ENCODE data around the gene GXYLT2.

DNA sequence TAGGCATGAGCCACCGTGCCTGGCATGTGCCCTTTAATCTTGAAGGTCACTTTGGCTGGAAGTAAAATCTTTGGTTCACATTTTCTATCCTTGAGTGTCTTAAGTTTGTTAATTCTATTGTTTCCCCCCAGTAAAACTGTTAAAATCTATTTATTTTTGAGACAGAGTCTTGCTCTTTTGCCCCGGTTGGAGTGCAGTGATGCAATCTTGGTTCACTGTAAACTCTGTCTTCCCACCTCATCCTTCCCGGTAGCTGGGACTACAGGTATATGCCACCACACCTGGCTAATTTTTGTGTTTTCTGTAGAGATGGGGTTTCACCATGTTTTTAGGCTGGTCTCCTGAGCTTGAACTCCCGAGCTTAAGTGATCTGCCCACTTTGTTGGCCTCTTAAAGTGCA, 116.5 kb downstream of the GXYLT2 start:
- TF ChIP-seq CHD2 (IDR thresholded peaks at IDR 0.05; ENCODE audit: low read depth, low read length) (no peak), ZBTB8A (CRISPR knock-in tag; IDR thresholded peaks at IDR 0.05; ENCODE audit: borderline replicate concordance, low read depth) (no peak), NR2C2 (CRISPR knock-in tag; IDR thresholded peaks at IDR 0.05; ENCODE audit: borderline replicate concordance) (no peak), RAD21 (CRISPR knock-in tag; IDR thresholded peaks at IDR 0.05) (no peak), ZNF317 (CRISPR knock-in tag; IDR thresholded peaks at IDR 0.05) (no peak)

Data from HepG2 (cell line).